ENCODE measurements around the gene AK8. TPM values are rescaled to one million over a fixed set of nuclear protein-coding genes. Genes with fewer than 3 reads are reported as not detected.
A peak's percentile ranks its signal among the peaks of the same experiment; 100 is the strongest.

AK8 gene
- total RNA-seq, 1 donor from 2014 or later, result 0.48 TPM

GRCh38 chr9:132826621-132827365 lies 51.3 kb downstream of the AK8 start:
- no peak for DNase-seq (ENCODE audit: low spot score)

- DNase-seq (ENCODE audit: low spot score), result no peak
These were observed 52.0 kb downstream of the AK8 start for GRCh38 chr9:132826131-132826530.

- no peak for DNase-seq (ENCODE audit: low spot score)
These were observed 52.7 kb downstream of the AK8 start for GRCh38 chr9:132825430-132825829.

GRCh38 chr9:132824951-132825350 lies 53.1 kb downstream of the AK8 start:
- DNase-seq (ENCODE audit: low spot score), result no peak

GRCh38 chr9:132824151-132824550 lies 53.9 kb downstream of the AK8 start:
- no peak for DNase-seq (ENCODE audit: low spot score)

- DNase-seq (ENCODE audit: low spot score), result no peak
These were observed 54.5 kb downstream of the AK8 start for GRCh38 chr9:132823370-132824145.

GRCh38 chr9:132820169-132820944 lies 57.7 kb downstream of the AK8 start:
- no peak for DNase-seq (ENCODE audit: low spot score)

GRCh38 chr9:132818588-132818987 lies 59.5 kb downstream of the AK8 start:
- no peak for DNase-seq (ENCODE audit: low spot score)

- DNase-seq (ENCODE audit: low spot score), result no peak
These were observed 63.1 kb downstream of the AK8 start for GRCh38 chr9:132814937-132815336.

- no peak for DNase-seq (ENCODE audit: low spot score)
These were observed 64.8 kb downstream of the AK8 start for GRCh38 chr9:132813115-132813771.

- DNase-seq (ENCODE audit: low spot score), result no peak
These were observed 66.1 kb downstream of the AK8 start for GRCh38 chr9:132811985-132812384.

GRCh38 chr9:132810314-132810713 lies 67.8 kb downstream of the AK8 start:
- DNase-seq (ENCODE audit: low spot score), result no peak

- no peak for DNase-seq (ENCODE audit: low spot score)
These were observed 68.3 kb downstream of the AK8 start for GRCh38 chr9:132809677-132810271.

- no peak for DNase-seq (ENCODE audit: low spot score)
These were observed 69.4 kb downstream of the AK8 start for GRCh38 chr9:132808645-132809044.

GRCh38 chr9:132806723-132807421 lies 71.2 kb downstream of the AK8 start:
- peak; percentile 53 for DNase-seq (ENCODE audit: low spot score)

- no peak for DNase-seq (ENCODE audit: low spot score)
These were observed 71.8 kb downstream of the AK8 start for GRCh38 chr9:132806306-132806705.

- no peak for DNase-seq (ENCODE audit: low spot score)
These were observed 73.3 kb downstream of the AK8 start for GRCh38 chr9:132804576-132805295.

- no peak for DNase-seq (ENCODE audit: low spot score)
These were observed 75.8 kb downstream of the AK8 start for GRCh38 chr9:132802121-132802795.

GRCh38 chr9:132801659-132802058 lies 76.4 kb downstream of the AK8 start:
- no peak for DNase-seq (ENCODE audit: low spot score)

Data from umbilical cord (tissue), 2 donors.